ENCODE results near the gene C10orf90. TPM values are rescaled to one million over a fixed set of nuclear protein-coding genes. Genes with fewer than 3 reads are reported as not detected.

C10orf90 gene, protein sequence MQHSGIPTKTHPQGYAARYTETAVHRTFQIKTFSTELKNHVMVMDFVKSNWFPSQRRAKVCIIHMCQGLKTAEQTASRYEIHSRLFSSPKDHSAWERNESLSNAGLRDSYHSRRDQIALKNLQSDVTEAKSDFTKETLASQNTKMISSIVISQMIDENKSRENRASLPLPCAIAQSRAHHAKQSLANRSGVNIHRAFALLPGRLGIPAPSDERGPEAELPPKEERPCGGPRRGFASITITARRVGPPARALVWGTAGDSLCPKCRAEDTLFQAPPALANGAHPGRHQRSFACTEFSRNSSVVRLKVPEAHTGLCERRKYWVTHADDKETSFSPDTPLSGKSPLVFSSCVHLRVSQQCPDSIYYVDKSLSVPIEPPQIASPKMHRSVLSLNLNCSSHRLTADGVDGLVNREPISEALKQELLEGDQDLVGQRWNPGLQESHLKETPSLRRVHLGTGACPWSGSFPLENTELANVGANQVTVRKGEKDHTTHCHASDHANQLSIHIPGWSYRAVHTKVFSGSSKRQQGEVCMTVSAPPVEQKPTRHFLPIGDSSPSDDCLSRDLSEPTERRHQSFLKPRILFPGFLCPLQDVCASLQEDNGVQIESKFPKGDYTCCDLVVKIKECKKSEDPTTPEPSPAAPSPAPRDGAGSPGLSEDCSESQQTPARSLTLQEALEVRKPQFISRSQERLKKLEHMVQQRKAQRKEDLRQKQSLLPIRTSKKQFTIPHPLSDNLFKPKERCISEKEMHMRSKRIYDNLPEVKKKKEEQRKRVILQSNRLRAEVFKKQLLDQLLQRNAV
- total RNA-seq (not detected in 2 replicates), polyA plus RNA-seq (not detected in 2 replicates)

DNA sequence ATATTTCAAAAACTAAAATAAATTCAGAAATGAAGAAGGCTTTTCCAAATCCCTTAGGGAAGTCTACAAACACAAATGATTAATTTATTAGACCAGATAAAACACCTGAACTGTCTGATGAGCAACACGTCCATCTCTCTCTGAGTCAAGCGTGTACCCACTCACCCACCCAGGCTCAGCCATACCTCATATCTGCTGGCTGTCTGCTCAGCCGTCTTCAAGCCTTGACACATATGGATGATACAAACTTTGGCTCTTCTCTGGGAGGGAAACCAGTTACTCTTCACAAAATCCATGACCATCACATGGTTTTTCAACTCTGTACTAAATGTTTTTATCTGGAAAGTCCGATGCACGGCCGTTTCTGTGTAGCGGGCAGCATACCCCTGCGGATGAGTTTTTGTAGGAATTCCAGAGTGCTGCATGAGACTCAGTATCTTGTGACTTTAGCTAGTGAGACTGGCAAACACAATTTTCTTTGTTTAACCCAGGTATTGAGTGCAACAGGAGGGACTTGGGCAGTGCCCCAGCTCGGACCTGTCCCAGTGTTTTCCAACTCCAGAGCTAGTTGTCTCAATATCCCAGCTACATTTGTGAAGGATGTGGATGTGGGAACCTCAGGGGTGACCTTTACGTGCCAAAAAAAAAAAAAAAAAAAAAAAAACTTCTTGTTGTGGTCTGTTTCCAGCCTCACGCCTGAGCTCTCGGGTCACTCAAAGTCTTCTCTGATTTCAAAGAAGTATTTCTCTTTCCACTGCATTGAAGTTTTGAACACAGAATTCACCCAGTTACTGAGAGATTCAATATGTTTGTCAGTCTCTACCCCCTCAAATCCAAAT is at the start of gene C10orf90:
Gene C10orf90 (minus strand): TSS at position 638 of the 839 bp plus-strand sequence. CDS start 213 bp downstream, at position 425.
- TF ChIP-seq, protein P1, sequence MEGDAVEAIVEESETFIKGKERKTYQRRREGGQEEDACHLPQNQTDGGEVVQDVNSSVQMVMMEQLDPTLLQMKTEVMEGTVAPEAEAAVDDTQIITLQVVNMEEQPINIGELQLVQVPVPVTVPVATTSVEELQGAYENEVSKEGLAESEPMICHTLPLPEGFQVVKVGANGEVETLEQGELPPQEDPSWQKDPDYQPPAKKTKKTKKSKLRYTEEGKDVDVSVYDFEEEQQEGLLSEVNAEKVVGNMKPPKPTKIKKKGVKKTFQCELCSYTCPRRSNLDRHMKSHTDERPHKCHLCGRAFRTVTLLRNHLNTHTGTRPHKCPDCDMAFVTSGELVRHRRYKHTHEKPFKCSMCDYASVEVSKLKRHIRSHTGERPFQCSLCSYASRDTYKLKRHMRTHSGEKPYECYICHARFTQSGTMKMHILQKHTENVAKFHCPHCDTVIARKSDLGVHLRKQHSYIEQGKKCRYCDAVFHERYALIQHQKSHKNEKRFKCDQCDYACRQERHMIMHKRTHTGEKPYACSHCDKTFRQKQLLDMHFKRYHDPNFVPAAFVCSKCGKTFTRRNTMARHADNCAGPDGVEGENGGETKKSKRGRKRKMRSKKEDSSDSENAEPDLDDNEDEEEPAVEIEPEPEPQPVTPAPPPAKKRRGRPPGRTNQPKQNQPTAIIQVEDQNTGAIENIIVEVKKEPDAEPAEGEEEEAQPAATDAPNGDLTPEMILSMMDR (IDR thresholded peaks at IDR 0.05; ENCODE audit: low read depth, low read length), result no peak
- no peak for DNase-seq (ENCODE audit: low read depth in 1 of 2, low spot score in 1 of 2)
- Histone ChIP-seq H3K4me1 (ENCODE audit: low read depth) (no peaks in the 10 kb centered on the region), H3K27me3 (no peaks in the 10 kb centered on the region), H3K9me3 (ENCODE audit: low read depth) (no peaks in the 10 kb centered on the region), H3K36me3 (no peaks in the 10 kb centered on the region), H3K4me3 (no peak within 1 kb of the TSS), H3K27ac (no peak within 1 kb of the TSS)

DNA sequence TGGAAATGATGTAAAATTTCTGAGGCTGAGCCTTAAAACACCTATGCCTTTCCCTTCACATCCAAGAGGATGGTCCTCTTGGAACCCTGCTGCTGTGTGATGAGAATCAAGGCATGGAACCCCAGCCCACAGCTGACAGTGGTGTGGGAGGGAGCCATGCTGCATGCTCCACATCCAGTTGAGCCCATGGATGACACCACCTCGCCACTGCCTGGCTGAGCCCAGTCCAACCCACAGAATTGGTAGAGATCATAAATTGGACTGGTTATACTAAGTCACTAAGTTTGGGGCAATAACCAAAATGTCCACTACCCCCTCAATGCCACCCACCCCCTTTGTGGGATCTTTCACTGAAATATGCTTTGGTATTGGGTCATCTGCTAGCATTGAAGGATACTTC is 45.9 kb upstream of the C10orf90 start:
- Histone ChIP-seq H3K9me3 (ENCODE audit: low read depth) (no peaks in the 10 kb centered on the region), H3K27me3 (no peaks in the 10 kb centered on the region), H3K27ac (no peak overlapping the region), H3K4me3 (no peak overlapping the region), H3K4me1 (ENCODE audit: low read depth) (no peaks in the 10 kb centered on the region), H3K36me3 (no peaks in the 10 kb centered on the region)
- TF ChIP-seq, protein P1 (IDR thresholded peaks at IDR 0.05; ENCODE audit: low read depth, low read length), result no peak
- no peak for DNase-seq (ENCODE audit: low read depth in 1 of 2, low spot score in 1 of 2)

DNA sequence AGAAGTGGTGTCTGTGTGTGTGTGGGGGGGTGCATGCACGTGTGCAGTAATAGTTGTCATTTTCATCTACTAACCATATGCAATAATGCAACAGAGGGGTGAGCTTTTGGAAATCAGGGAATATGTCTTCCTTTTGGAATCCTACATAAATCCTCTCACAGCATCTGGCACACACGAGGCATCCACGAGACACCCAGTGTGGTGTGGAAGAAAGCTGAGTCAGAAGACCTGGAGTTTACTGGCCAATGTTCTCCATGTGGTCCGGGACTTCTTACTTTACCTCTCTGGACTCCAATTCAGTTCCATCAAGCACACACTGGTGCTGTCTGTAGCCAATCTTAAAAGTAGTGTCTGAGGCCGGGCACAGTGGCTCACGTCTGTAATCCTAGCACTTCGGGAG is 43.1 kb upstream of the C10orf90 start:
- TF ChIP-seq, protein P1 (IDR thresholded peaks at IDR 0.05; ENCODE audit: low read depth, low read length), result no peak
- Histone ChIP-seq H3K27me3 (no peaks in the 10 kb centered on the region), H3K27ac (no peak overlapping the region), H3K4me1 (ENCODE audit: low read depth) (no peaks in the 10 kb centered on the region), H3K36me3 (no peaks in the 10 kb centered on the region), H3K9me3 (ENCODE audit: low read depth) (no peaks in the 10 kb centered on the region), H3K4me3 (no peak overlapping the region)
- DNase-seq (ENCODE audit: low read depth in 1 of 2, low spot score in 1 of 2), result no peak

DNA sequence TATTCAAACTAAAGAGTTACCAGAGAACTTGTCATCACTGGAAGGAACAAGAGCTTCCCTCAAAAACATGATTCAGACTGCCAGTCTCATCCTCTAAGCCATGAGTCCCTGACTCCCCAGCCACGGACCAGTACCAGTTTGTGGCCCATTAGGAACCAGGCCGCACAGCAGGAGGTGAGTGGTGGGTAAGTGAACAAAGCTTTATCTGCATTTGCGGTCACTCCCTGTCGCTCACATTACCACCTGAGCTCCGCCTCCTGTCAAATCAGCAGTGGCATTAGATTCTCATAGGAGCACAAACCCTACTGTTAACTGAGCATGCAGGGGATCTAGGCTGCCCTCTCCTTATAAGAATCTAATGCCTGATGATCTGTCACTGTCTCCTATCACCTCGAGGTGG is 42.2 kb upstream of the C10orf90 start:
- H3K36me3 ChIP-seq, result no peaks in the 10 kb centered on the region
- no peak for DNase-seq (ENCODE audit: low read depth in 1 of 2, low spot score in 1 of 2)

More for the DNA sequence above, 42.2 kb upstream of the C10orf90 start:
- Histone ChIP-seq H3K9me3 (ENCODE audit: low read depth) (no peaks in the 10 kb centered on the region), H3K4me1 (ENCODE audit: low read depth) (no peaks in the 10 kb centered on the region), H3K4me3 (no peak overlapping the region), H3K27ac (no peak overlapping the region), H3K27me3 (no peaks in the 10 kb centered on the region)
- TF ChIP-seq, protein P1 (IDR thresholded peaks at IDR 0.05; ENCODE audit: low read depth, low read length), result no peak

Measured in cardiac muscle cell (in vitro differentiated cells and primary cell).